B cell (primary cell): ENCODE data around the gene MSANTD3. TPM values are rescaled to one million over a fixed set of nuclear protein-coding genes. Genes with fewer than 3 reads are reported as not detected.

Experiments used
- ATAC-seq: fragments of 200-7000 bp; cut with Tn5 transposase; one replicate; pipeline ENCODE4 v1.10.0; 2021; ENCODE audit warnings: low read depth, mild to moderate bottlenecking, moderate number of reproducible peaks, moderate library complexity
- CTCF ChIA-PET: fragments of 350-600 bp; sonication (Branson Sonifier 250); formaldehyde crosslinking; loops from one replicate; lab custom pipeline; 2021; ENCODE audit warnings: antibody characterized with exemption, inconsistent platforms; lab: Charles Lee
- POLR2A ChIA-PET: fragments of 350-600 bp; sonication (Branson Sonifier 250); formaldehyde crosslinking; loops from one replicate; lab custom pipeline; 2021; ENCODE audit warnings: antibody characterized with exemption; lab: Charles Lee
- DNase-seq: peaks from one replicate; pipeline ENCODE4 v3.0.0; 2013
- H2AFZ ChIP-seq: 2 replicates; pipeline ENCODE4 v1.6.1; 2012; ENCODE audit warnings: mild to moderate bottlenecking, low read depth, low read length; ENCODE audit not compliant: insufficient read depth, poor library complexity, severe bottlenecking
- H3K27ac ChIP-seq, 2 donors: 1 replicate in 1 of 2; 2 replicates in 1 of 2; pipeline ENCODE4 v1.5.1; 2012 to 2013; ENCODE audit warnings: low read length in 2 of 2, mild to moderate bottlenecking in 2 of 2, moderate library complexity in 1 of 2
- H3K27me3 ChIP-seq, 4 experiments: fragments of 200-600 bp in 1 of 4; sonication (generic) in 1 of 4; replicated peaks in 1 of 4; 1 replicate in 2 of 4; 2 replicates in 2 of 4; pipeline versions ENCODE4 v1.6.1 to v1.7.0; 2013 to 2016; ENCODE audit warnings: low read length in 3 of 4, mild to moderate bottlenecking in 2 of 4, mixed read lengths in 1 of 4, moderate library complexity in 1 of 4; ENCODE audit not compliant: insufficient read depth in 4 of 4, control insufficient read depth in 3 of 4; ENCODE audit errors: control extremely low read depth in 1 of 4
- H3K36me3 ChIP-seq, 2 experiments: replicated peaks in 1 of 2; 1 replicate in 1 of 2; 2 replicates in 1 of 2; pipeline versions ENCODE4 v1.6.1 to v1.7.1; 2013; ENCODE audit warnings: low read length in 1 of 2; ENCODE audit not compliant: insufficient read depth in 2 of 2, control insufficient read depth in 1 of 2; ENCODE audit errors: control extremely low read depth in 1 of 2, extremely low read depth in 1 of 2
- H3K4me1 ChIP-seq, 2 donors: fragments of 200-600 bp in 1 of 2; sonication (generic) in 1 of 2; 1 replicate in 1 of 2; 2 replicates in 1 of 2; pipeline versions ENCODE4 v1.5.1 to v1.6.1; 2013 to 2017; ENCODE audit warnings: low read length in 2 of 2; ENCODE audit not compliant: control insufficient read depth in 2 of 2, insufficient read depth in 2 of 2
- H3K4me2 ChIP-seq: replicated peaks from 2 replicates; pipeline ENCODE3; 2012; ENCODE audit warnings: mild to moderate bottlenecking, low read depth, low read length; ENCODE audit not compliant: poor library complexity, severe bottlenecking
- H3K4me3 ChIP-seq, 5 experiments: fragments of 200-600 bp in 1 of 5; sonication (generic) in 1 of 5; 1 replicate in 3 of 5; 2 replicates in 2 of 5; pipeline versions ENCODE4 v1.5.1 to v1.7.0; 2011 to 2016; ENCODE audit warnings: low read length in 4 of 5, mild to moderate bottlenecking in 4 of 5, low read depth in 2 of 5, control low read depth in 1 of 5, moderate library complexity in 1 of 5; ENCODE audit not compliant: insufficient read depth in 1 of 5; ENCODE audit errors: control extremely low read depth in 1 of 5, extremely low read depth in 1 of 5
- H3K79me2 ChIP-seq: fragments of 200-600 bp; sonication (generic); one replicate; pipeline ENCODE4 v1.6.0; 2016; ENCODE audit warnings: low read length; ENCODE audit not compliant: control insufficient read depth, insufficient read depth
- H3K9ac ChIP-seq: fragments of 200-600 bp; sonication (generic); 2 replicates; pipeline ENCODE4 v1.6.1; 2017; ENCODE audit warnings: mild to moderate bottlenecking, low read length, moderate library complexity
- H3K9me3 ChIP-seq, 3 donors: one replicate each; pipeline versions ENCODE4 v1.6.1 to v1.7.1; 2013; ENCODE audit warnings: low read length in 2 of 3; ENCODE audit not compliant: control insufficient read depth in 2 of 3, insufficient read depth in 1 of 3; ENCODE audit errors: control extremely low read depth in 1 of 3
- H4K20me1 ChIP-seq: 2 replicates; pipeline ENCODE4 v1.6.0; 2012; ENCODE audit warnings: mild to moderate bottlenecking, low read length; ENCODE audit not compliant: insufficient read depth, control insufficient read depth, poor library complexity, severe bottlenecking
- H3K27ac Mint-ChIP-seq: one replicate; pipeline ENCODE4 v1.8.0; 2021; ENCODE audit warnings: mixed read lengths
- H3K27me3 Mint-ChIP-seq: one replicate; pipeline ENCODE4 v1.8.0; 2021; ENCODE audit warnings: mixed read lengths
- H3K4me1 Mint-ChIP-seq: one replicate; pipeline ENCODE4 v1.8.0; 2021; ENCODE audit warnings: mixed read lengths
- H3K4me3 Mint-ChIP-seq: one replicate; pipeline ENCODE4 v1.8.0; 2021; ENCODE audit warnings: mixed read lengths
- H3K9me3 Mint-ChIP-seq: one replicate; pipeline ENCODE4 v1.8.0; 2022; ENCODE audit warnings: mixed read lengths; ENCODE audit not compliant: insufficient read depth
- CTCF ChIP-seq: fragments of 200-600 bp; IDR thresholded peaks from one replicate; pipeline ENCODE4 v1.8.0; 2022; ENCODE audit warnings: antibody characterized with exemption, mild to moderate bottlenecking
- EZH2 ChIP-seq: IDR thresholded peaks from 2 replicates; pipeline ENCODE4 v1.6.1; 2012; ENCODE audit warnings: borderline replicate concordance, low read depth, mild to moderate bottlenecking, moderate library complexity, low read length; ENCODE audit not compliant: insufficient read depth, poor library complexity, severe bottlenecking
- WGBS: methylation state at CpG from one replicate; pipeline ENCODE4 v1.1.5; 2013; ENCODE audit warnings: missing lambda C conversion rate; ENCODE audit not compliant: insufficient coverage; 5-methylcytosine and 5-hydroxymethylcytosine counted together
- intact Hi-C: fragments of 100-400 bp; cut with micrococcal nuclease; formaldehyde crosslinking; loops from one replicate; pipeline ENCODE4 v1.10.0; 2022
- polyA plus RNA-seq: library from polyadenylated mRNA; depleted of rRNA; stranded (reverse); fragments of >200 nt; gene quantifications from 2 replicates; pipeline ENCODE4 v1.2.3, GENCODE V29; 2012
- total RNA-seq, 2 donors: library from RNA; stranded (reverse); fragments of 120-200 nt in 1 of 2; gene quantifications; 1 replicate in 1 of 2; 2 replicates in 1 of 2; pipeline versions ENCODE4 v1.2.3 to v1.2.4, GENCODE V29; 2013 to 2022

Gene MSANTD3
- total and polyA plus RNA-seq, 2 donors (not counting 1 experiment from before 2014, with no cell fraction given): 5.9 to 12.1 TPM

GRCh38 chr9:100452894-100453293, 26.0 kb downstream of the MSANTD3 start:
- no peak overlapping the region for H3K4me2 ChIP-seq
- no peaks in the 10 kb centered on the region for H3K79me2 ChIP-seq
- H3K4me3 ChIP-seq: no peak overlapping the region
- H3K9me3 ChIP-seq: no peaks in the 10 kb centered on the region
- no peaks in the 10 kb centered on the region for H3K4me1 ChIP-seq
- ChIA-PET POLR2A (no interaction called here), CTCF (no interaction called here)
- H3K9ac ChIP-seq: no peak overlapping the region
- intact Hi-C loops: no loop called here
- Mint-ChIP-seq H3K27ac (no peak overlapping the region), H3K4me1 (no peaks in the 10 kb centered on the region), H3K27me3 (no peaks in the 10 kb centered on the region), H3K9me3 (peaks cover 2% of the 10 kb centered on the region), H3K4me3 (no peak overlapping the region)
- peaks cover 0 to 4% of the 10 kb centered on the region in 2 experiments for H3K36me3 ChIP-seq
- ATAC-seq (no peak), DNase-seq (no peak)
- H2AFZ ChIP-seq: no peak overlapping the region
- H3K27me3 ChIP-seq: no peaks in the 10 kb centered on the region
- no peaks in the 10 kb centered on the region for H4K20me1 ChIP-seq
- TF ChIP-seq CTCF (no peak), EZH2 (no peak)
- WGBS: 93% methylated on average over 2 of the region's 2 CpGs
- no peak overlapping the region for H3K27ac ChIP-seq

- Histone ChIP-seq H3K4me1 (no peaks in the 10 kb centered on the region), H3K9ac (no peak overlapping the region), H3K4me2 (no peak overlapping the region), H3K27me3 (no peaks in the 10 kb centered on the region), H2AFZ (no peak overlapping the region), H3K79me2 (no peaks in the 10 kb centered on the region), H4K20me1 (no peaks in the 10 kb centered on the region), H3K36me3 (peaks cover 0 to 4% of the 10 kb centered on the region in 2 experiments), H3K27ac (no peak overlapping the region), H3K4me3 (no peak overlapping the region), H3K9me3 (no peaks in the 10 kb centered on the region)
- ATAC-seq (no peak), DNase-seq (no peak)
- ChIA-PET CTCF (no interaction called here), POLR2A (no interaction called here)
- TF ChIP-seq EZH2 (no peak), CTCF (no peak)
- H3K9me3 Mint-ChIP-seq: peaks cover 2% of the 10 kb centered on the region
- no peak overlapping the region for H3K4me3 Mint-ChIP-seq
- H3K4me1 Mint-ChIP-seq: no peaks in the 10 kb centered on the region
- intact Hi-C loops: no loop called here
- H3K27me3 Mint-ChIP-seq: no peaks in the 10 kb centered on the region
- H3K27ac Mint-ChIP-seq: no peak overlapping the region
Observed at GRCh38 chr9:100455470-100455869, 28.5 kb downstream of the MSANTD3 start.
